ENCODE data around the gene ZNF423. TPM values are rescaled to one million over a fixed set of nuclear protein-coding genes. Genes with fewer than 3 reads are reported as not detected.

The ZNF423 gene

DNA sequence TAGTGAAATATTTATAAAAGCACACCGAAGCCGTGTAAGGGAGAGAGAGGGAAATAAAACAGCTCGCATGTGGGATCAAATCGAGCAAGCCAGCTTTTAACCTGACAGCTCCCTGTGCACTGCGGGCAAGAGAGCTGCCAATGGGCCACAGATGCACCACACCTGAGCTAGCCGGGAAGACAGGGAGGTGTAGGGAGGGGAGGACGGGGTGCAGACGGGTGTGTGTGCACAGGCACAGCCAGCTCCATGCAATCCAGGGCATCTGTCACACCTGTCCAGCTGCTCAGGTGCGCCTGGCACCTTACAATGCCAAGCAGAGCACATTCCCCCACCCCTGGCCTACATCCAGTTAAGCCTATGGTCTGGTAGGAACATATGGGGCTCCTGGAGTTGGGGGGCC is 412.3 kb downstream of the ZNF423 start:
- Histone ChIP-seq H3K9ac (ENCODE audit: low read depth, low read length) (no peak overlapping the region), H3K4me2 (ENCODE audit: low read length) (no peak overlapping the region), H3K9me3 (replicated peaks; ENCODE audit: low read length) (no peaks in the 10 kb centered on the region), H3K27me3 (ENCODE audit: control insufficient read depth, insufficient read depth, low read length) (no peaks in the 10 kb centered on the region), H3K4me3 (ENCODE audit: low read length) (no peak overlapping the region), H3K4me1 (ENCODE audit: control insufficient read depth, insufficient read depth, low read length) (no peaks in the 10 kb centered on the region), H3K36me3 (ENCODE audit: insufficient read depth, low read length) (no peaks in the 10 kb centered on the region)

DNA sequence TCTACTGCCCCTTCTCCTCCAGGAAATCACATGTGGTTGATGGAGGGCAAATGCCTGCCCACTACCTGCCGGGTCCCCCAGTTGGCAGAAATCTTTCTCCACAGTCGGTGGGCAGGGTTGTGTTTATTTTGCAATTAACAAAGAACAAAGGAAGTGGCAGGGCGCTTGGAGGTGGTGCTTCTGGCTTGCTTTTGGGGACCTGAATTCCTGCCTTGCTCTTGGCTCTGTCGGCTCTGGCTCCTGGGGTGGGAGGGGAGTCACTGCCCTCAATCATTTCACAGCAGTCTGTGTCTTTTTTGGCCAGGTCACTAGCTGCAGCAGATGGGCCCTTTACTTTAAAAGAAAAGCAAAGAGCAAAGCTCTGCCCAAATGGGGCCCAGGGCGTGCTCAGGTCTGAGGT is 413.1 kb downstream of the ZNF423 start:
- H3K4me2 ChIP-seq (ENCODE audit: low read length): no peak overlapping the region
- H3K9ac ChIP-seq (ENCODE audit: low read depth, low read length): no peak overlapping the region
- no peaks in the 10 kb centered on the region for H3K4me1 ChIP-seq (ENCODE audit: control insufficient read depth, insufficient read depth, low read length)
- no peaks in the 10 kb centered on the region for H3K9me3 ChIP-seq (replicated peaks; ENCODE audit: low read length)
- H3K36me3 ChIP-seq (ENCODE audit: insufficient read depth, low read length): no peaks in the 10 kb centered on the region
- H3K27me3 ChIP-seq (ENCODE audit: control insufficient read depth, insufficient read depth, low read length): no peaks in the 10 kb centered on the region
- no peak overlapping the region for H3K4me3 ChIP-seq (ENCODE audit: low read length)

GRCh38 chr16:49441366-49441780 is 414.5 kb downstream of the ZNF423 start:
- Histone ChIP-seq H3K4me3 (ENCODE audit: low read length) (no peak overlapping the region), H3K9ac (ENCODE audit: low read depth, low read length) (no peak overlapping the region), H3K4me2 (ENCODE audit: low read length) (no peak overlapping the region), H3K4me1 (ENCODE audit: control insufficient read depth, insufficient read depth, low read length) (no peaks in the 10 kb centered on the region), H3K36me3 (ENCODE audit: insufficient read depth, low read length) (no peaks in the 10 kb centered on the region), H3K9me3 (replicated peaks; ENCODE audit: low read length) (no peaks in the 10 kb centered on the region), H3K27me3 (ENCODE audit: control insufficient read depth, insufficient read depth, low read length) (no peaks in the 10 kb centered on the region)

DNA sequence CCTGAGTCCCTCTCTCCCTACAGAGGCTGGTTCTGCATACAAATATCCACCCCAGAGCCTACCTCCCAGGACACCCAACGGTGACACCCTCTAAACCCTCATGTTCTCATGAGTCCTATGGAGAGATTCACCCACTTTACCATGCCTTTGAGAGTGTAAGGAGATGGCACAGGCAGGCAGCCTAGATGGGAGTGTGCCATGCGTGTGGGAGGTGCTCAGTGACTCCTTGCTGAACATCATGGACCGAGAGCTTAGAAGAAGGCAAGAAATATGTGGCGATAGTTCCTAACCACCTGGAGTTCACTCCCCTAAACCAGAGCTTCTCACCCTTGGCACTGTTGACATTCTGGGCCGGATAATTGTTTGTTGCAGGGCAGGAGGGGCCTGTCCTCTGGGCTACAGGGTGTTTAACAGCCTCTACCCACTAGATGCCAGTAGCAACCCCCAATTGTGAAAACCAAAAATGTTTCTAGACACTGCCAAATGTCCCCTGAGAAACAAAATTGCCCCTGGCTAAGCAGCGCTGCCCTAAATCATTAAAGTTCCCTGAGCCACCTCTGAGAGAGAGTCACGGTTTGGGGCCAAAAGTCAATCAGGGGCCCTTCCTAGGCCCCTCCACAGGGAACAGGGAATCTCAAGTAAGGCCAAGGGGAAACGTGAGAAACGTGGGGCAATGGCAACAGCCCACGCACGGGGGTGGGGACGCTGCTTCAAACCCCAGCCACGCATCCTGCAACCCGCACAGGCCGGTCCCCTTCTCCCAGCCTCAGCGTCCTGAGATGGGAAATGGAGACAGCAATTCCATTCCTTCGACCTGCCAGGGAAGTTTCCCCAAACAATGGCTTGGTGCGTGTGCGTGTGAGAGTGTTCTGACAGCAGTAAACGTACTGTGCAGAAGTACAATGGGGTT is 415.5 kb downstream of the ZNF423 start:
- Histone ChIP-seq H3K4me2 (ENCODE audit: low read length) (no peak overlapping the region), H3K36me3 (ENCODE audit: insufficient read depth, low read length) (no peaks in the 10 kb centered on the region), H3K9me3 (replicated peaks; ENCODE audit: low read length) (no peaks in the 10 kb centered on the region), H3K4me3 (ENCODE audit: low read length) (no peak overlapping the region), H3K4me1 (ENCODE audit: control insufficient read depth, insufficient read depth, low read length) (no peaks in the 10 kb centered on the region), H3K9ac (ENCODE audit: low read depth, low read length) (no peak overlapping the region), H3K27me3 (ENCODE audit: control insufficient read depth, insufficient read depth, low read length) (no peaks in the 10 kb centered on the region)

GRCh38 chr16:49439676-49440075 is 416.2 kb downstream of the ZNF423 start:
- H3K4me1 ChIP-seq (ENCODE audit: control insufficient read depth, insufficient read depth, low read length): no peaks in the 10 kb centered on the region
- H3K9ac ChIP-seq (ENCODE audit: low read depth, low read length): no peak overlapping the region
- H3K36me3 ChIP-seq (ENCODE audit: insufficient read depth, low read length): no peaks in the 10 kb centered on the region
- no peaks in the 10 kb centered on the region for H3K9me3 ChIP-seq (replicated peaks; ENCODE audit: low read length)
- no peak overlapping the region for H3K4me3 ChIP-seq (ENCODE audit: low read length)
- H3K27me3 ChIP-seq (ENCODE audit: control insufficient read depth, insufficient read depth, low read length): no peaks in the 10 kb centered on the region
- H3K4me2 ChIP-seq (ENCODE audit: low read length): no peak overlapping the region

DNA sequence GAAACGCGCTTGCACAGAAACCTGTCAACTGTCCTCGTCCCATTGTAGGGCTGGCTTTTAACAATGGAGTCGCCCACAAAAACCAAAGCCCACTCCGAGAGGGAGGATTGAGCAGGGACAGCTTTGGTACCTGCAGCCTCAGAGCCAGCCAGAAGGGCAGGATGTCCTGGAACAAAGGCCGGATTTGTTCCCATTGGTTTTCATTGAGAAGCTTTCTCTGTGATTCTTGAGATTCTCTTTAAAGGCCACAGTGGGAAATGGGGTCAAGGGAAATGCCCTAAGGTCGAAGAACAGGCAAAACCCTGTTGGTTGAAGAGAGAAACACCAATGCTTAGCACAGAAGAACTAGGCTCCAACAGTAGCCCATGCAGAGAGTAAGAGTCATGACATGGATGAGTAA is 416.9 kb downstream of the ZNF423 start:
- Histone ChIP-seq H3K36me3 (ENCODE audit: insufficient read depth, low read length) (no peaks in the 10 kb centered on the region), H3K27me3 (ENCODE audit: control insufficient read depth, insufficient read depth, low read length) (no peaks in the 10 kb centered on the region), H3K4me3 (ENCODE audit: low read length) (no peak overlapping the region), H3K4me2 (ENCODE audit: low read length) (no peak overlapping the region), H3K4me1 (ENCODE audit: control insufficient read depth, insufficient read depth, low read length) (no peaks in the 10 kb centered on the region), H3K9me3 (replicated peaks; ENCODE audit: low read length) (no peaks in the 10 kb centered on the region), H3K9ac (ENCODE audit: low read depth, low read length) (no peak overlapping the region)

Small RNAs within 50 kb of the gene (small RNA-seq; reads per million reads assigned to genes)
- gene MRPS21P7 (not detected), gene MRPS21P8 (not detected)

Data from skeletal muscle satellite cell (primary cell).